GM23338 (cell line): Measurements from ENCODE around the gene MPPED1. TPM values are rescaled to one million over a fixed set of nuclear protein-coding genes. Genes with fewer than 3 reads are reported as not detected.

Source experiments
- ATAC-seq: fragments of 200-7000 bp; cut with Tn5 transposase; 3 replicates; pipeline ENCODE4 v1.9.1; 2020
- DNase-seq: peaks from one replicate; pipeline ENCODE4 v3.0.0-alpha.2; 2015; ENCODE audit warnings: low spot score
- H2AFZ ChIP-seq: fragments of 200-600 bp; sonication (generic); 2 replicates; pipeline ENCODE4 v1.8.0; 2016; ENCODE audit warnings: antibody characterized with exemption, mild to moderate bottlenecking, moderate library complexity
- H3F3A ChIP-seq: fragments of 200-600 bp; sonication (generic); replicated peaks from 2 replicates; pipeline ENCODE4 v1.8.0; 2017; ENCODE audit warnings: antibody characterized with exemption, mixed run types, low read depth
- H3K27ac ChIP-seq: fragments of 200-600 bp; sonication (generic); 2 replicates; pipeline ENCODE4 v1.6.1; 2016; ENCODE audit warnings: low read depth
- H3K27me3 ChIP-seq: fragments of 200-600 bp; sonication (generic); 2 replicates; pipeline ENCODE4 v1.8.0; 2016; ENCODE audit warnings: mild to moderate bottlenecking, mixed run types, moderate library complexity; ENCODE audit not compliant: insufficient read depth
- H3K36me3 ChIP-seq: fragments of 200-600 bp; sonication (generic); 2 replicates; pipeline ENCODE4 v1.8.0; 2016; ENCODE audit warnings: mild to moderate bottlenecking; ENCODE audit not compliant: insufficient read depth
- H3K4me1 ChIP-seq: fragments of 200-600 bp; sonication (generic); 2 replicates; pipeline ENCODE4 v1.8.0; 2016; ENCODE audit warnings: mild to moderate bottlenecking, moderate library complexity; ENCODE audit not compliant: insufficient read depth
- H3K4me2 ChIP-seq: fragments of 200-600 bp; sonication (generic); 2 replicates; pipeline ENCODE4 v1.7.1; 2017; ENCODE audit warnings: mixed run types
- H3K4me3 ChIP-seq: fragments of 200-600 bp; sonication (generic); 2 replicates; pipeline ENCODE4 v1.6.1; 2016; ENCODE audit warnings: mixed run types
- H3K79me2 ChIP-seq: fragments of 200-600 bp; sonication (generic); replicated peaks from 2 replicates; pipeline ENCODE4 v1.8.0; 2017; ENCODE audit warnings: mild to moderate bottlenecking; ENCODE audit not compliant: insufficient read depth
- H3K9me2 ChIP-seq: fragments of 200-600 bp; sonication (generic); 2 replicates; pipeline ENCODE4 v1.8.0; 2017; ENCODE audit not compliant: insufficient read depth
- H4K20me1 ChIP-seq: fragments of 200-600 bp; sonication (generic); replicated peaks from 2 replicates; pipeline ENCODE4 v1.8.0; 2017; ENCODE audit warnings: mild to moderate bottlenecking; ENCODE audit not compliant: insufficient read depth
- H3K27ac Mint-ChIP-seq: 2 replicates; pipeline ENCODE4 v1.8.0; 2020; ENCODE audit warnings: inconsistent platforms, mild to moderate bottlenecking, moderate library complexity, mixed read lengths
- H3K27me3 Mint-ChIP-seq: 3 replicates; pipeline ENCODE4 v1.8.0; 2022; ENCODE audit warnings: low read depth, mild to moderate bottlenecking, moderate library complexity, mixed read lengths, inconsistent platforms; ENCODE audit not compliant: insufficient read depth, poor library complexity
- H3K36me3 Mint-ChIP-seq: 3 replicates; pipeline ENCODE4 v1.8.0; 2021; ENCODE audit warnings: low read depth, mild to moderate bottlenecking, inconsistent platforms, moderate library complexity, mixed read lengths
- H3K4me1 Mint-ChIP-seq: 3 replicates; pipeline ENCODE4 v1.8.0; 2020; ENCODE audit warnings: mild to moderate bottlenecking, inconsistent platforms, mixed read lengths
- H3K4me3 Mint-ChIP-seq: 3 replicates; pipeline ENCODE4 v1.8.0; 2021; ENCODE audit warnings: moderate library complexity, mild to moderate bottlenecking, inconsistent platforms, mixed read lengths
- H3K9me3 Mint-ChIP-seq: 3 replicates; pipeline ENCODE4 v1.8.0; 2020; ENCODE audit warnings: moderate library complexity, mild to moderate bottlenecking, inconsistent platforms, mixed read lengths
- ETS1 ChIP-seq: IDR thresholded peaks from 2 replicates; pipeline ENCODE4 v1.6.1; 2016; ENCODE audit warnings: antibody characterized with exemption
- EZH2phosphoT487 ChIP-seq: fragments of 200-600 bp; sonication (generic); IDR thresholded peaks from one replicate; pipeline ENCODE4 v1.8.1; 2018; ENCODE audit warnings: antibody characterized with exemption; ENCODE audit not compliant: unreplicated experiment
- REST ChIP-seq: IDR thresholded peaks from one replicate; pipeline ENCODE4 v1.6.1; 2018; ENCODE audit warnings: antibody characterized with exemption; ENCODE audit not compliant: unreplicated experiment
- STAT1 ChIP-seq: IDR thresholded peaks from one replicate; pipeline ENCODE4 v1.6.1; 2016; ENCODE audit warnings: antibody characterized with exemption; ENCODE audit not compliant: unreplicated experiment
- ZNF114 ChIP-seq: fragments of 250-450 bp; sonication (Bioruptor Pico); IDR thresholded peaks from 2 replicates; pipeline ENCODE4 v1.5.0; 2020; ENCODE audit warnings: mild to moderate bottlenecking, moderate library complexity
- ZNF331 ChIP-seq: fragments of 250-450 bp; sonication (Bioruptor Pico); IDR thresholded peaks from 2 replicates; pipeline ENCODE4 v1.5.0; 2020; ENCODE audit warnings: low read depth, mild to moderate bottlenecking, moderate library complexity
- ZNF462 ChIP-seq: fragments of 250-450 bp; sonication (Bioruptor Pico); IDR thresholded peaks from 2 replicates; pipeline ENCODE4 v1.5.0; 2020; ENCODE audit warnings: mild to moderate bottlenecking, moderate library complexity
- polyA plus RNA-seq: library from polyadenylated mRNA; unstranded; fragments of >200 nt; fragmentation: Nextera tagmentation; extraction: Ambion mirVana; gene quantifications from 2 replicates; pipeline ENCODE4 v1.2.1, GENCODE V29; 2016
- total RNA-seq: library from RNA; depleted of rRNA; stranded (reverse); fragments of >200 nt; shearing (Covaris generic); gene quantifications from 2 replicates; pipeline ENCODE4 v1.2.3, GENCODE V29; 2014

The MPPED1 gene
- total and polyA plus RNA-seq, 2 experiments from 2014 or later, result 0.56 TPM; not detected in 1

- Histone ChIP-seq H3K4me1 (no peaks in the 10 kb centered on the region; the same call in 1 of the 2 replicates), H3K79me2 (no peaks in the 10 kb centered on the region), H3K4me3 (no peak overlapping the region), H3F3A (no peaks in the 10 kb centered on the region), H3K4me2 (no peak overlapping the region), H2AFZ (peak overlapping the region; percentile 59), H3K9me2 (no peaks in the 10 kb centered on the region), H3K27me3 (no peaks in the 10 kb centered on the region), H4K20me1 (no peaks in the 10 kb centered on the region), H3K27ac (no peak overlapping the region), H3K36me3 (no peaks in the 10 kb centered on the region)
- TF ChIP-seq REST, result no peak
- no peak for TF ChIP-seq ZNF114
- TF ChIP-seq ETS1, result no peak
- TF ChIP-seq EZH2phosphoT487, result no peak
- TF ChIP-seq ZNF331 (CRISPR knock-in tag), result no peak
- TF ChIP-seq ZNF462, result no peak
- no peak for TF ChIP-seq STAT1
- Mint-ChIP-seq H3K4me1 (peaks cover 16% of the 10 kb centered on the region), H3K27ac (no peak overlapping the region), H3K4me3 (no peak overlapping the region), H3K27me3 (peaks cover 9% of the 10 kb centered on the region), H3K36me3 (no peaks in the 10 kb centered on the region), H3K9me3 (no peaks in the 10 kb centered on the region)
- no peak for DNase-seq
- ATAC-seq, result peak; percentile 37
Measured at GRCh38 chr22:43393132-43393843, 18.5 kb upstream of the MPPED1 start.
